ENCODE measurements around the gene HPRT1.

DNA sequence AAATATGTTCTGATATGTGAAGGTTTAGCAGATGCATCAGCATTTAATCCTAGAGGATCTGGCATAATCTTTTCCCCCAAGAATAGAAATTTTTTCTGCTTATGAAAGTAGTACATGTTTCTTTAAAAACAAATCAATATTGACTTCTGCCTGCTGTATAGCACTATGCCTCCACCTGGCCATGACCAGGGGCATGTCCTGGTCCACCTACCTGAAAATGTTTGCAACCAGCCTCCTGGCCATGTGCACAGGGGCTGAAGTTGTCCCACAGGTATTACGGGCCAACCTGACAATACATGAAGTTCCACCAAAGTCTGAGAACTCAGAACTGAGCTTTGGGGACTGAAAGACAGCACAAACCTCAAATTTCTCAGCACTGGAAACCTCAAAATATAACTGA is 10.0 kb downstream of the HPRT1 start:
- TF ChIP-seq, protein P1, sequence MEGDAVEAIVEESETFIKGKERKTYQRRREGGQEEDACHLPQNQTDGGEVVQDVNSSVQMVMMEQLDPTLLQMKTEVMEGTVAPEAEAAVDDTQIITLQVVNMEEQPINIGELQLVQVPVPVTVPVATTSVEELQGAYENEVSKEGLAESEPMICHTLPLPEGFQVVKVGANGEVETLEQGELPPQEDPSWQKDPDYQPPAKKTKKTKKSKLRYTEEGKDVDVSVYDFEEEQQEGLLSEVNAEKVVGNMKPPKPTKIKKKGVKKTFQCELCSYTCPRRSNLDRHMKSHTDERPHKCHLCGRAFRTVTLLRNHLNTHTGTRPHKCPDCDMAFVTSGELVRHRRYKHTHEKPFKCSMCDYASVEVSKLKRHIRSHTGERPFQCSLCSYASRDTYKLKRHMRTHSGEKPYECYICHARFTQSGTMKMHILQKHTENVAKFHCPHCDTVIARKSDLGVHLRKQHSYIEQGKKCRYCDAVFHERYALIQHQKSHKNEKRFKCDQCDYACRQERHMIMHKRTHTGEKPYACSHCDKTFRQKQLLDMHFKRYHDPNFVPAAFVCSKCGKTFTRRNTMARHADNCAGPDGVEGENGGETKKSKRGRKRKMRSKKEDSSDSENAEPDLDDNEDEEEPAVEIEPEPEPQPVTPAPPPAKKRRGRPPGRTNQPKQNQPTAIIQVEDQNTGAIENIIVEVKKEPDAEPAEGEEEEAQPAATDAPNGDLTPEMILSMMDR (IDR thresholded peaks at IDR 0.05) = no peak
- TF ChIP-seq POLR2A (IDR thresholded peaks at IDR 0.05) = no peak

Measured in Peyer's patch (tissue), 4 donors.